ENCODE data around the gene PDS5B.
A peak's percentile ranks its signal among the peaks of the same experiment; 100 is the strongest.
"Not testable (repeated sequence)": the region's sequence is repeated elsewhere in the genome, so short reads cannot be mapped to it uniquely, and the experiment has no call there.

Gene PDS5B

GRCh38 chr13:32695602-32696250, 109.5 kb downstream of the PDS5B start:
- H3K4me3 ChIP-seq (ENCODE audit: low read depth, low read length): no peak overlapping the region
- peak; percentile 15 for DNase-seq (ENCODE audit: low read depth)
- no peak for TF ChIP-seq CTCF (conservative IDR thresholded peaks at IDR 0.05; ENCODE audit: low read depth, low read length)

GRCh38 chr13:32707471-32707870, 121.2 kb downstream of the PDS5B start:
- H3K4me3 ChIP-seq (ENCODE audit: low read depth, low read length): no peak overlapping the region
- no peak for DNase-seq (ENCODE audit: low read depth)
- no peak for TF ChIP-seq CTCF (conservative IDR thresholded peaks at IDR 0.05; ENCODE audit: low read depth, low read length)

- no peak for DNase-seq (ENCODE audit: low read depth)
- no peak for TF ChIP-seq CTCF (conservative IDR thresholded peaks at IDR 0.05; ENCODE audit: low read depth, low read length)
- H3K4me3 ChIP-seq (ENCODE audit: low read depth, low read length): no peak overlapping the region
Measured at GRCh38 chr13:32713397-32713796, 127.1 kb downstream of the PDS5B start.

GRCh38 chr13:32716201-32716600, 129.9 kb downstream of the PDS5B start:
- DNase-seq (ENCODE audit: low read depth); H3K4me3 ChIP-seq (ENCODE audit: low read depth, low read length): not testable (repeated sequence)

- TF ChIP-seq CTCF (conservative IDR thresholded peaks at IDR 0.05; ENCODE audit: low read depth, low read length): no peak
- peak; percentile 48 for DNase-seq (ENCODE audit: low read depth)
Measured at GRCh38 chr13:32720026-32720425, 133.8 kb downstream of the PDS5B start.

GRCh38 chr13:32721131-32722034, 135.1 kb downstream of the PDS5B start:
- H3K4me3 ChIP-seq (ENCODE audit: low read depth, low read length); DNase-seq (ENCODE audit: low read depth): not testable (repeated sequence)

More at GRCh38 chr13:32720026-32720425, 133.8 kb downstream of the PDS5B start:
- no peak overlapping the region for H3K4me3 ChIP-seq (ENCODE audit: low read depth, low read length)

GRCh38 chr13:32722340-32722739, 136.1 kb downstream of the PDS5B start:
- H3K4me3 ChIP-seq (ENCODE audit: low read depth, low read length): no peak overlapping the region
- DNase-seq (ENCODE audit: low read depth): no peak
- no peak for TF ChIP-seq CTCF (conservative IDR thresholded peaks at IDR 0.05; ENCODE audit: low read depth, low read length)

- DNase-seq (ENCODE audit: low read depth): no peak
- no peak overlapping the region for H3K4me3 ChIP-seq (ENCODE audit: low read depth, low read length)
- no peak for TF ChIP-seq CTCF (conservative IDR thresholded peaks at IDR 0.05; ENCODE audit: low read depth, low read length)
Measured at GRCh38 chr13:32723987-32724386, 137.7 kb downstream of the PDS5B start.
